NCI-H1092 treated with DMSO at 0.1 percent for 48 hours (cell line): ENCODE results near the gene IL23R.

Experiments used
- DNase-seq: peaks from one replicate; lab custom pipeline; 2025; lab: John Stamatoyannopoulos, UW

The IL23R gene

DNA sequence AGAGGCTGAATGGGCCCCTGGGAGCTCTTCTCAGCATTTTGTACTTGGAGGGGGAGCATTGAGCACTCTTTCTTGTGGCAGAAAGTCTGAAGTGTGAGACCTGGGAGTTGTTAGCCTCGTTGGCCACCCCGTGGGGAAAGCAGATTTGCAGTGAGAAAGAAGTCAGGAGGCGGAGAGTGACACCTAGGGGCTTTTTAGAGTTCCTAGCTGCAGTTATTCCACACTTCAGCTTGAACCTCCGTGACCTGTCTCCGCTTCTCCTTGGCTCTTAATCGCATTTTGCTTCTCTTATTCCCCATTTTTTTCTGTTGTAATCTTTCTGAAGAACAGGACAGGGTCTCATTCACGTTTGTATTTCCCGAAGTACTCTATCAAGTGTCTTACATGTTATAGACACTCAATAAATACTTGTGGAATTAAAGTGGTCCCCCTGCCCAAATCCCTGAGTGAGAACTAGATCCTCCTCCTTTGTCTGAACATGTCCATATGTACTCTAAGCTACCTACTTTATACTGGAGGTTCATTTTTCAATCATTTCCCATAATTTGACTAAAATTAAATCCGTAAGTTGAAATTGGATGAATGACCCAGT, 17.0 kb upstream of the IL23R start:
- DNase-seq = peak; percentile 67

DNA sequence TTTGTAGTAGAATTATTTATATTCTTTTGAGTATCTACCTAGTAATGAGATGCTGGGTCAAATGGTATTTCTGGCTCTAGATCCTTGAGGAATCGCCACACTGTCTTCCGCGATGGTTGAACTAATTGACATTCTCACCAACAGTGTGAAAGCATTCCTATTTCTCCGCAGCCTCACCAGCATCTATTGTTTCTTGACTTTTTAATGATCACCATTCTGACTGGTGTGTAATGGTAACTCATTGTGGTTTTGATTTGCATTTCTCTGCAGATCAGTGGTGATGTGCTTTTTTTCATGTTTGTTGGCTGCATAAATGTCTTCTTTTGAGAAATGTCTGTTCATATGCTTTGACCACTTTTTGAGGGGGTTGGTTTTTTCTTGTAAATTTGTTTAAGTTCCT, 15.3 kb upstream of the IL23R start:
- no peak for DNase-seq

DNA sequence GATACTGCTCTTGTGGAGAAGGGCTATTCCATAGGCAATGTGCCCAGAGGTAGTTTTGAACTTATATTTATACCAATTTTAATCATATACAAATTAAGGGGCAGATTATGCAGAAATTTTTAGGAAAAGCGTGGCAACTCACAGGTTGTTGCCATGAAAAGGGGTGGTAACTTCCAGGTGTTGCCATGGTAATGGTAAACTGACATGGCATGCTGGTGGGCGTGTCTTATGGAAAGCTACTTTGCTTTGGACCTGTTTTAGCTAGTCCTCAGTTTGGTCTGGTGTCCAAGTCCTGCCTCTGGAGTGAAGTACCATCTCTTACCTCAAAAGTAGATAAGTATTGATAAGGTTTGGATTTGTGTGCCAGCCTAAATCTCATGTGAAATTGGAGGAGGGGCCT, 7.9 kb upstream of the IL23R start:
- DNase-seq = no peak

DNA sequence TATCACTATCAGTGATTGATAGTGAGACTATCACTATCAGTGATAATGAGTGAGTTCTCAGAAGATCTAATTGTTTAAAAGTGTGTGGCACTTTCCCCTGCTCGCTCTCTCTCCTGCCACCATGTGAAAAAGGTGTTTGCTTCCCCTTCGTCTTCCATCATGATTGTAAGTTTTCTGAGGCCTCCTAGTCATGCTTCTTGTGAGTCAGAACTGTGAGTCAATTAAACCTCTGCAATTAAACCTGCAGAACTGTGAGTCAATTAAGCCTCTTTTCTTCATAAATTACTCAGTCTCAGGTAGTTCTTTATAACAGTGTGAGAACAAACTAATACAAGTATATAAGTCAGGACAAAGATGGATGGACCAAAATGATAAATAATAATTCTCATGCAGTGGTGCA, 7.0 kb upstream of the IL23R start:
- DNase-seq = no peak

DNA sequence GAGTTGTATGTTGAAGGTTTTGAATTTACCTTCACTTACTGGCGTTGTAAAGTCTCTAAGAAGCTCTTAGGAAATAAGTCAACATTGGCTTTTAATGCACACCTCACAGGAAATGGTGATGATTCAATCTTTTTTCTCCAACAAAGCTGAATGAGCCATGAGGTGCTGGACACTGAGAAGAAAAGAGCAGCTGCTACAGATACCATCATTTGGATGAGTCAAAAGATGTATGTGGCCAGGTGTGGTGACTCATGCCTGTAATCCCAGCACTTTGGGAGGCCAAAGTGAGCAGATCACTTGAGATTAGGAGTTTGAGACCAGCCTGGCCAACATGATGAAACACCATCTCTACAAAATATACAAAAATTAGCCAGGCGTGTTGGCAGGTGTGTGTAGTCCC, 3.3 kb upstream of the IL23R start:
- DNase-seq = no peak

DNA sequence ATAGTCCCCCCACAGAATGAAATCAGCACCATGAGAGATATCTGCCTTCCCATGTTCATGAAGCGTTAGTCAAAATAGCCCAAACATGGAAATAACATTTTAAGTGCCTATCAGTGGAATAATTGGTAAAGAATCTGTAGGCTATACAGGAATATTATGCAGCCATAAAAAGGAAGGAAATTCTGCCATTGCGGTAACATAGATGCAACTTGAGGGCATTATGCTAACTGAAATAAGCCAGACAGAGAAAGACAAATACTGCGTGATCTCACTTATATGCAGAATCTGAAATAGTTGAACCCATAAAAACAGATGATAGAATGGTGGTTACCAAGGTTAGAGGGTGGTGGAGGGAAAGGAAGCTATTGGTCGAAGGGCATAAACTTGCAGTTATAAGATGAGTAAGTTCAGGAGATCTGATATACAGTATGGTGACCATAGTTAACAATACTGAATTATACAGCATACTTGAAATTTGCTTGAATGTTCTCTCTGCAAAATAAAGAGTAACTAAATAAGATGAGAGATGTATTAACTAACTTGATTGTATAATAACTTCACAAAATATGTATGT, 699 bp upstream of the IL23R start:
- DNase-seq = no peak

DNA sequence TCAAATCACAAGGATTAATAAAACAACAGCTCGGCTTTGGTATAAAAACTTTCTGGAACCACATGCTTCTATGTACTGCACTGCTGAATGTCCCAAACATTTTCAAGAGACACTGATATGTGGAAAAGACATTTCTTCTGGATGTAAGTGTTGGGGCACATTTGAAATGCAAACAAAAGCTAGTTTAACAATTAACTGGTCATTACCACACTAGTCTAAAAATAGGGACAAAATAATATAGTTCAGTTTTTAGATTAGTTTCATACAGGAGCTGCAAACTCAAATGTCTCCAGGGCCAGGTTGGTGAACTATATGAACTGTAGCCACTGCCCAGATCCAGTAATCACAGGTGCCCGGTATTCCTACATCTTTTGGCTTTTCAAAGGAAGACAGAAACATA, 3.2 kb downstream of the IL23R start:
- DNase-seq = no peak

DNA sequence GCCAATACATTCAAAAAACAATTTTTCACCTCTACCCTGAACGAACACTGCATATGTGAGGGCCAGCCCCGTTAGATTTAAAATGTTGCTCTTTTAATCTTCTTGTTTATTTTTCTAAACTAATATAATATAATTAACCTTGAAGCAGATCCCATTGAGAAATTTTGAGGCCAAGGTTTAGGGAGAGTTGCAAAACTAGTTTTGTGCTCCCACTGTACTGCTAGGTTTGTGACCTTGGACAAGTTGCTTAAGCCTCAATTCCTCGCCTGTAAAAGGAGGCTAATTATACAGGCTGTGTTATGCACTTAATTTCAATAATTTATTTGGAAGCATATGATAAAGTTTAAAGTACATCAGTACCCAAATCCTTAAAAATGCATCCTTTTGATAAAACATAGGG, 3.7 kb downstream of the IL23R start:
- no peak for DNase-seq

DNA sequence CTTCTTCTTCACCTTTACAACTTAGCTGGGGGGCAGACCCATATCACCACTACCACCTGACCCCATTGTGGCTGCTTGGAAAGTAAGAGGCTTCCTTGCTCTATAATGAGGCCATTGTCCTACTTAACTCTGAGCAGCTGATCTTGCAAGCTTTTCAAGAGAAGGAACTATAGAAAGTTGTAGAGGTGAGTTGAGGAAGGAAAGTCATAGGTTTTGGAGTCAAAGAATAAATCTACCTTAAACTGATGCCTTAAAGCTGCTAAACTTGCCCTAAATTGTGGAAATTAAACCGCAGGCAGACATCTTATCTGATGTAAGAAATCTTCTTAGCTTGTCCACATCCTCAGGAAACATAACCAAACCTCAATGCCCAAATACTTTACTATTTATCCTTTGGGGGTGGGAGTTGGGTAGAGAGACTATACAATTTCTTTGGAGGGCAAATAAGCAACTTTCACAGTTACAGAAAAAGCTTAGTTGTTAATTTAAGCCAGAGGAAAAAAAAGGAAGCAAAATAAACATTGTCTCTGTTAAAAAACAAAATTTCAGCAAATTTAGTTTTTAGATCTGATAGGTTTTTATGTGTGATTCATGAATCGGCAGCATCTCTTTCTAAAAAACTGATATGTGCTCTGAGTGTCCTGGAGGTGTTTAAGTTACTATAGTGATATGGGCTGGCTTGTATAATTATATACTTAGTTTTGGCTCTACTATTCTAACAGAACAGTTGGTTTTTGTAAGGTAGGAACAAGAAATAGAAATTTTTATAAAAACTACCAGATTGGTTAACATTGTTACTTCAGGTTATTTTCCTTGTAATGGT, 4.7 kb downstream of the IL23R start:
- DNase-seq = no peak

DNA sequence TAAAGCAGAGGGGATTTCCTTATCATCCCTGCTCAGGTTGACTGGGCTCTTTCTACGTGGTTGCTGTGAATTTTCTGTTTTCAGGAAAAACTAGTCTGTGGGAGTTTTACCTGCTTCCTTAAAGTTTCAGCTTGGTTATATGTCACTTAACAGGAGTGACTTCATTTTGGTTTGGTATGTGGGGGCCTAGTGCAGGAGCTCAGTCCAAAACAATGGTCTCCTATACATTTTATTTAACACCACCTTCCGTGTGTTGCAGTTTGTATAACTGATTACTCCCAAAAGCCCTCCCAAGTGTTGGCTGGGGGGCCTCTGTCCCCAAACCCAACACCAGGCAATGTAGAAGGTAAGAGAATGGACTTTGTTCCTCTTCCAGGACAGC, 5.3 kb downstream of the IL23R start:
- no peak for DNase-seq

DNA sequence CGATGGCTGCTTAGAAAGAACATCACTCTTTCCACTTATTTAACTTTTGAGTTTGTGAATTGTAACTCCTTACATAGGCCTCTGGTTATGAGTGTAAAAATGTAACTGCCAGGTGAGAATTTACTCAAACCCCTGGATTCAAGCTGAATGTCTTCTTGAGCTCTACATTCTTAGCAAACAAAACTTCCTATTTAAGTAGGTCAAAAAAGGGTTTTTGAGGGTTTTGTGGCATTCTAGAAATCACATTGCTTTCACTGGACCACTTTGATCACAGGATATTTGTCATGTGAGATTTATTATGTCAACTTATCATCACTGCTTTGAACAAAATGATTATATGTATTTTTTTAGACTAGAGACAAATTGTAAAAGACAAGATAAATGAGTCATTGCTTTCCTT, 5.7 kb downstream of the IL23R start:
- DNase-seq = no peak

DNA sequence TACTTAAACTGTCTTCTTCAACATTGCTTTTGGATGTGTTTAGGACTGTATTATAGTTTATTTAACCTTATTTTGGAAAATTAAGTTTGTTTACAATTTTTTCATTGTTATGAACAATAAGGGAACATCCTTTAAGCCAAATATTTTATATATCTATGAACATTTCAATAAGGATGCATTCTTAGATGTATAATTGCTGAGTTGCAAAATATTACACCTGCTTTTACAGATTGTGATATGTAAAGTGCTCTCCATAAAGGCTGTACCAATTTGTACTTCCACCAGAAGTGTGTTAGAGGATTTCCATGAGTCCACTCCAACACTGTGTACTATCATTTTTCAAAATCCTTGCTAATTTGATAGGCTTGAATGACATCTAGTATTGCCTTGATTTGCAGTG, 7.7 kb downstream of the IL23R start:
- no peak for DNase-seq

DNA sequence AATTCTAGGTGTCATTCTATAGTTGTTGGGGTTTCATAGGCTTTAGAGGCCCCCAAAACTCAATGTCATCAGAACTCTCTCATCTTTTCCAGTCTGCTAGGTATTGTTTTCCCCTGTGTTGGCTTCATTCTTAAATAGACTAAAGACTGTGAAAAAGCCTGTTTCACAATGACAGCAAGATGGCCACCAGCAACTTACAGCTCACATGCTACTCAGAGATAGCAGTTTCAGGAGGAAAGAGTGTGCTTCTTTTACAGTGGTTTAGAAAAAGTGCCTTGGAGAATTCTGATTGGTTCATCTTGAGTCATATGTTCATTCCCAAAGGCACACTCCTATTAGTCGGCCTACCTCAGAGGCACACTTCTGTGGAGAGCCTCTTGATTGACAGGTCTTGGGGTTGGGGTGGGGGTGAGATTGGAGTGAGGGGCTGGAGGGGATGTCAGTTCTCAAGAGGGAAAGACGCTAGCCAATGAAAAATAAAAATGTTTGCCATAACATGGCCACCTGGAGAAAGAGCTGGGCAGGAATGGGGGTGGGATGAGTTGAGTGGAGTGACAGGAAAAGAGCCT, 8.5 kb downstream of the IL23R start:
- no peak for DNase-seq

DNA sequence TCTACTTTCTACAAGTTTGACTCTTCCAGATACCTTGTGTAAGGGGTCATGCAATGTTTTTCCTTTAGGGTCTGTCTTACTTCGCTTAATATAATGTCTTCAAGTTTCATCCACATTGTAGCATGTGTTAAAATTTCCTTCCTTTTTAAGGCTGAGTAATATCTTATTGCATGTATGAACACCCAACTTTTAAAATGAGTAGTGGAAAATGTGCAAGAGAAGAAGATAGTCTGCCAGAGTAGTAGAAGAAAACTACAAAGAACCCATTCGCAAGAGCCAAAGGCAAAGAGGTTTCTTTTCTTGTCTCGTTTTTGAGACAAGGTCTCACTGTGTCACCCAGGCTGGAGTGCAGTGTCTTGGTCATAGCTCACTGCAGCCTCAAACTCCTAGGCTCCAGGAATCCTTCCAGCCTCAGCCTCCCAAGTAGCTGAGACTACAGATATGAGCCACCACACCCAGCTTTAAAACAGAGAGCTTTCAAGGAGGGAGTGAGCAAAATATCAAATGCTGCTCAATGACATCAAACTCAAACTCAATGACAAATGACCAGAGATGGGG, 9.4 kb downstream of the IL23R start:
- DNase-seq = no peak

DNA sequence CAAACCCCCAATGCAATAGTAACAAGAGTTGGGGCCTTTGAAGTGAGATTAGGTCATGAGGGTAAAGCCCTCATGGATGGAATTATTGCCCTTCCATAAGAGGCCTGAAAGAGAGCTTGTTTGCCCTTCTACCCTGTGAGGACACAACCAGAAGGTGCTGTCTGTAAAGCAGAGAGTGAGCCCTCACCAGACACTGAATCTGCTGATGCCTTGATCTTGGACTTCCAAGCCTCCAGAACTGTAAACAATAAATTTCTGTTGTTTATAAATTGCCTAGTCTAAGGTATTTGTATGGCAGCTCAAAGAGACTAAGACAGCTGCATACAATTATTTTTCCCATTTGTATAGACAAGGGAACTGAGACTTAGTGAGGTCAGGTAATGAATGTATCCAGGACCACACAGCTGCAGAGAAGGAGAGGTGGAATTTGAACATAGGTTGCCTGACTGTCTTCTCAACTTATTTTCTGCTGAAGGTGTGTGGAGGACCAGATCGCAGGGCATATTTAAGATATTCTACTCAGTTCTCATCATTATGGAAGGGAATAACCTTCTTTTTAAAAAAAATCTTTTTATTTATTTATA, 18.7 kb downstream of the IL23R start:
- DNase-seq = no peak

DNA sequence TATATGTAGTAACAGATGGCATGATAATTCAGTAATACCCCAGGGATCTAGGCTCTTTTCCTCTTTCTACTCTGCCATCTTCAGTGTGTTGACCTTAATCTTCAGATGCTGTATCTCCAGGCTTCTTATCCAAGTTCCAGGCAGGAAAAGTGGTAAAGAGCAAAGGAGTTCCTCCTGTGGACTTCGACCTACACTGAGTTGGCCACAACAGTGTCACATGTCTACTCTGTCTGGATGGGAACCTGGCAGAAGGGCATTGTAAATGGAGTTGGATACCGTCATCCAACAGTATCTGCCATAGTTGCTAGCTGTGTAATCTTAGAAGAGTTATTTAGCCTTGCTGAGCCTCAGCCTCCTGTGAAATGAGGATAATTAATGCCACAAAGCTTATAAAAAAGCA, 21.9 kb downstream of the IL23R start:
- no peak for DNase-seq

DNA sequence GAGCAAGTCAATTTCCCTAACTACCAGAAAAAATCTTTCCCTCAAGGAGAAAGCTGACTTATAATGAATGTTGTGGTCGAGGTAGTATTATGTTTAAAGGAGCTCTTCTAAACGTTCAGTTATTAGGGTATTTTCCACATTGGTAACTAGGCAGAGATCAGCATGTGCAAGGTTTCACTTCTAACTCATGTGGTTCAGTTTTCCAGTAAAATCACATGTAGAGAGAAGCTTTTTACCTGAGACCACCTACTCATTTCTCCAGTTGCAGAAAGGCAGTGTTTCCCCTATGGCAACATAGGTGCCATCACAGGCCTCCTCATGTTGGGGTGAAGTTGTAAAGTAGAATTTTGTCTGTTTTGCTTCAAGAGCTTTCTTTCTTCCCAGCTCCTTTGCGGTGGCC, 23.7 kb downstream of the IL23R start:
- DNase-seq = no peak

DNA sequence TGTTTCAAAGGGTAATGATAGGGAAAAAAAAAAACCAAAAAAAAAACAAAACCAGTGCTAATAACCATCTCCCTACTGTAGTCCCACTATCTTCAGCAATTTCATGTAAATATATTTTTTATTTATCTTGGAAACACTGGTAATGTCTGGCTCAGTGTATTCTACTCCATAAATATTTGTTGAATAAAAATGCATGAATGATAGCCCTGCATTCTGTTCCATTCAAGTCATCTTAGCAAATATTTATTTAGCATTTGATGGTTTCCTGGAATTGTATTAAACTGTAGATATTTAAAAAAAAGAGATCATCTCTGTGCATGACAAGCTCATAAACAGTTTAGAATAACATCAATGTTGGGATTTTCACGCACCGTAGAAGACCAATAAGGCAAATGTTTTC, 24.2 kb downstream of the IL23R start:
- no peak for DNase-seq

DNA sequence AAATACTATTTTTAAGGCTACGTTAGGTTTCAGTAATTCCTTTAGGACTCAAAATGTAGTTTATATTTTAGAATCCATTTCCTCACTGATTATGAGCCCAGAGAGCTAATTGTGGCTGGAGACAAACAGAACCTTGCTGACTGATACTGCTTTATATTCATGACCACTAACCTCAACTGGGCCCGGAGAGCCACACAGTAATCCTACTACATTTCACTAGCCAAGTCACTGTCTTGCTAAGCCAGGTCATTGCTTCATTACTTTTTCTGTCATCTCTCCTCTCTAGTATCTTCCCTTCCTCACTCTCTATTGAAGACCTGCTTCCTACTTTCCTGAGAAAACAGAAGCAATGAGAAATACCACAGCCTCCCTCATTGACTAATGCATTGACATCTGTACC, 24.7 kb downstream of the IL23R start:
- DNase-seq = no peak

DNA sequence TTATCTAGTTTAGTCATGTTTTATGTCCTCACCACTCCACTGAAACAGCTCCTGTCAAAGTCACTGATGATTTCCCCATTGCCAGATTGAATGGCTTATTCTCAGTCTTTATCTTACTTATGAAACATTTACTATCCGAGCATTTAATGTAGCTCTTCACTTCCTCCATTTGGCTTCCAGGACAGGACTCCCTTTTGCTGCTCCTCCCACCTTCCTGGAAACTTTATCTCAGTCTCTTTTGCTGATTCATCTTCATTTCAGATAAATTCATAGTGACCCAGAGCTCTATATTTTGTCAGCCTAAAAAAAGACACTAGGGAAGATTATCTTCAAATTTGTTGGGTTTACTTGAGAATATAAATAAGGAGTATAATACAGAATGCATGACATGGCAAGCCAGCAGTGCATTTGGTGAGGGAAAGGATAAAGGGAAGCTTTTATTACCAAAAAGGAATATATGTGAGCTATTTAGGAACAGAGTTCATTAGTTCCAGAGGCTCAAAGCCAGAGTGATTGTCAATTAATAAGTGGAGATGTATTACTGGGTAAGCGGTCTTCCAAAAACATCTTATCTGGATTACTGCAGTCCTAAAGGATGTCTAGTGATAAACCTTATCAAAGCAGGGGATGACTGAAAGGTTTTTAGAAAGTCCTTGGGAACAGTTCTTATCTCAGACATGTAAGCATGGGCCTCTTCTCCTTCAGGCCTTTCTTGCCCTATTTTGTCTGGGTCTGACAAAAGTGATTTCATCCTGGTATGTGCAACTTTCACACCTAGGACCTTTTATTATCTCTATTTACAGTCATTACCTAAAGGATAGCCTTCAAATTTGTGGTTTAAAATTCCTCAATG, 25.6 kb downstream of the IL23R start:
- no peak for DNase-seq

DNA sequence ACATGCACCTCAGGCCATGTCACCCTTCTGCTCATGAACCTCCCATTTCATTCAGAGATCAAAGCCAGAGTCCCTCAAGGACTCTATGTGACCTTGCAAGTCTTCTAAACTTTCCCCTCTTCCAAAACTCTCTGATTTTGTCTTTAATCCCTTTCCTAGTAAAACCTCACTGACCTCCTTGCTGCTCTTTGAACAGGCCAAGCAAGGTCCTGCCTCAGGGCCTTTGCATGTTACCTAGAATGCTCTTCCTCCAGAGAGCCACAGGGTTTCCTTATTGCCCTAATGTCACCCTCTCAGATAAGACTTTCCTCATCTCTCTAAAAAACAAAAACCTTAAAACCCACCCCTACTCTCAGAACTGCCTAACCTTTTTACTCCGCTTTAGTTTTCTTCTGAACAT, 26.6 kb downstream of the IL23R start:
- no peak for DNase-seq

DNA sequence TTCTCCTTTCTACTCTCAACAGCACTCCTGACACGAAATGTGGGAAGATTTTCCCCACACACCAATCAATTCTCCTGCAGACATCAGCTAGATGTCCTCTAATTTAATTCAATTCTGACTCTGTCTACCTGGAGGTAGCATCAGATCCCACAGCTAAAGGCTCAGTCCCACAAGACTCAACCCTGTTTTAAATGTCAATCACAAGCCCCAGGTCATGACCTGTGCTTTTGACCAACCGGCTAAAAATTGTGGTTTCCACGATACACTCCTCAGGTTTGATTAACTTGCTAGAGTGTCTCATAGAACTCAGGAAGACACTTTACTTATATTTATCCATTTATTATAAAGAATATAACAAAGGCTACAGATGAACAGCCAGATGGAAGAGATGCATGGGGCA, 27.4 kb downstream of the IL23R start:
- DNase-seq = no peak
